ENCODE data around the gene PHC2. TPM values are rescaled to one million over a fixed set of nuclear protein-coding genes. Genes with fewer than 3 reads are reported as not detected.

The PHC2 gene
- polyA plus RNA-seq, 1 donor from 2014 or later: 171 TPM

- Histone ChIP-seq H2AFZ (ENCODE audit: low read depth, low read length) (no peak overlapping the region), H3K4me3 (ENCODE audit: low read length) (no peak overlapping the region), H3F3A (ENCODE audit: insufficient read depth, low read length, poor library complexity, severe bottlenecking) (no peaks in the 10 kb centered on the region), H3K27ac (ENCODE audit: low read length) (no peak overlapping the region), H3K36me3 (ENCODE audit: insufficient read depth, low read length) (no peaks in the 10 kb centered on the region), H3K27me3 (ENCODE audit: insufficient read depth, low read depth, low read length) (no peaks in the 10 kb centered on the region), H3K9me3 (ENCODE audit: low read length) (no peaks in the 10 kb centered on the region), H3K4me2 (ENCODE audit: low read length) (no peak overlapping the region), H3K9me2 (ENCODE audit: insufficient read depth, low read length) (no peaks in the 10 kb centered on the region), H3K9ac (ENCODE audit: low read length) (no peak overlapping the region), H4K20me1 (ENCODE audit: insufficient read depth) (no peaks in the 10 kb centered on the region), H3K79me2 (replicated peaks; ENCODE audit: insufficient read depth, low read length) (no peaks in the 10 kb centered on the region)
- TF ChIP-seq POLR2AphosphoS5 (IDR thresholded peaks at IDR 0.05): no peak
- no peak for TF ChIP-seq EP300 (conservative IDR thresholded peaks at IDR 0.05; ENCODE audit: poor library complexity, severe bottlenecking)
- TF ChIP-seq CTCF (IDR thresholded peaks at IDR 0.05; ENCODE audit: poor library complexity, severe bottlenecking): no peak
- no peak for TF ChIP-seq RAD21 (conservative IDR thresholded peaks at IDR 0.05)
- TF ChIP-seq MXI1 (conservative IDR thresholded peaks at IDR 0.05; ENCODE audit: poor library complexity, severe bottlenecking): no peak
- no peak for TF ChIP-seq EZH2 (IDR thresholded peaks at IDR 0.05; ENCODE audit: borderline replicate concordance, insufficient read depth, low read length, poor library complexity, severe bottlenecking)
- TF ChIP-seq TAF1 (IDR thresholded peaks at IDR 0.05; ENCODE audit: low read depth): no peak
- TF ChIP-seq SMC3 (conservative IDR thresholded peaks at IDR 0.05; ENCODE audit: poor library complexity): no peak
- no peak for TF ChIP-seq REST (IDR thresholded peaks at IDR 0.05; ENCODE audit: borderline replicate concordance)
Measured at GRCh38 chr1:33443705-33444180, 12.8 kb upstream of the PHC2 start.

- Histone ChIP-seq H3K27me3 (ENCODE audit: insufficient read depth, low read depth, low read length) (no peaks in the 10 kb centered on the region), H4K20me1 (ENCODE audit: insufficient read depth) (no peaks in the 10 kb centered on the region), H3K27ac (ENCODE audit: low read length) (no peak overlapping the region), H3K79me2 (replicated peaks; ENCODE audit: insufficient read depth, low read length) (no peaks in the 10 kb centered on the region), H2AFZ (ENCODE audit: low read depth, low read length) (no peak overlapping the region), H3F3A (ENCODE audit: insufficient read depth, low read length, poor library complexity, severe bottlenecking) (no peaks in the 10 kb centered on the region), H3K9ac (ENCODE audit: low read length) (no peak overlapping the region), H3K36me3 (ENCODE audit: insufficient read depth, low read length) (no peaks in the 10 kb centered on the region), H3K9me2 (ENCODE audit: insufficient read depth, low read length) (no peaks in the 10 kb centered on the region), H3K4me3 (ENCODE audit: low read length) (no peak overlapping the region), H3K4me2 (ENCODE audit: low read length) (no peak overlapping the region), H3K9me3 (ENCODE audit: low read length) (no peaks in the 10 kb centered on the region)
- TF ChIP-seq MXI1 (conservative IDR thresholded peaks at IDR 0.05; ENCODE audit: poor library complexity, severe bottlenecking) (no peak), POLR2AphosphoS5 (IDR thresholded peaks at IDR 0.05) (no peak), SMC3 (conservative IDR thresholded peaks at IDR 0.05; ENCODE audit: poor library complexity) (no peak), RAD21 (conservative IDR thresholded peaks at IDR 0.05) (no peak), CTCF (IDR thresholded peaks at IDR 0.05; ENCODE audit: poor library complexity, severe bottlenecking) (no peak), EP300 (conservative IDR thresholded peaks at IDR 0.05; ENCODE audit: poor library complexity, severe bottlenecking) (no peak), TAF1 (IDR thresholded peaks at IDR 0.05; ENCODE audit: low read depth) (no peak)
Measured at GRCh38 chr1:33443080-33443704, 12.3 kb upstream of the PHC2 start.

Data from neural cell (in vitro differentiated cells).